H1 (cell line): Measurements from ENCODE around the gene SMAD7. TPM values are rescaled to one million over a fixed set of nuclear protein-coding genes. Genes with fewer than 3 reads are reported as not detected.

Experiments used
- CTCF ChIA-PET: fragments of 300-600 bp; sonication (Branson Sonifier 250); formaldehyde crosslinking; loops from one replicate; lab custom pipeline; 2021; ENCODE audit not compliant: partially characterized antibody; lab: Charles Lee
- POLR2A ChIA-PET: fragments of 300-600 bp; sonication (Branson Sonifier 250); formaldehyde crosslinking; loops from one replicate; lab custom pipeline; 2021; ENCODE audit warnings: inconsistent platforms; ENCODE audit not compliant: partially characterized antibody; lab: Charles Lee
- DNase-seq, 2 experiments: peaks; one replicate each; pipeline versions ENCODE4 v3.0.0 to v3.0.0-alpha.2; 2010 to 2022; ENCODE audit warnings: low spot score in 2 of 2, low read depth in 1 of 2, mixed read lengths in 1 of 2
- FAIRE-seq: peaks from 2 replicates; lab custom pipeline; 2011; peaks lifted over from hg19 to GRCh38; lab: Jason Lieb, UNC
- H2AFZ ChIP-seq: 2 replicates; pipeline ENCODE4 v1.8.1; 2012; ENCODE audit warnings: low read length, inconsistent platforms
- H2AK5ac ChIP-seq: 2 replicates; pipeline ENCODE4 v1.6.1; 2013; ENCODE audit warnings: low read depth, low read length
- H2BK120ac ChIP-seq: replicated peaks from 2 replicates; pipeline ENCODE3; 2013; ENCODE audit warnings: low read depth, low read length, inconsistent platforms
- H2BK12ac ChIP-seq: 2 replicates; pipeline ENCODE4 v1.6.1; 2013; ENCODE audit warnings: low read depth, low read length
- H2BK15ac ChIP-seq: 2 replicates; pipeline ENCODE4 v1.6.1; 2013; ENCODE audit warnings: low read length
- H2BK20ac ChIP-seq: 2 replicates; pipeline ENCODE4 v1.6.1; 2013; ENCODE audit warnings: low read length
- H2BK5ac ChIP-seq: 2 replicates; pipeline ENCODE4 v1.6.1; 2013; ENCODE audit warnings: low read depth, low read length
- H3K14ac ChIP-seq: 2 replicates; pipeline ENCODE4 v1.6.1; 2013; ENCODE audit warnings: inconsistent platforms; ENCODE audit not compliant: insufficient read length
- H3K18ac ChIP-seq: 2 replicates; pipeline ENCODE4 v1.6.1; 2013; ENCODE audit warnings: low read length; ENCODE audit errors: extremely low read depth
- H3K23ac ChIP-seq: 2 replicates; pipeline ENCODE4 v1.6.1; 2013; ENCODE audit warnings: inconsistent platforms; ENCODE audit not compliant: insufficient read length
- H3K23me2 ChIP-seq: 2 replicates; pipeline ENCODE4 v1.6.1; 2013; ENCODE audit warnings: low read depth, low read length
- H3K27ac ChIP-seq: 2 replicates; pipeline ENCODE4 v1.6.1; 2011; ENCODE audit warnings: low read depth, low read length, inconsistent platforms
- H3K27me3 ChIP-seq, 4 experiments: replicated peaks in 1 of 4; 1 replicate in 1 of 4; 2 replicates in 3 of 4; pipeline versions ENCODE4 v1.6.1 to v1.8.1; 2011 to 2013; ENCODE audit warnings: low read length in 3 of 4, mild to moderate bottlenecking in 3 of 4, inconsistent platforms in 2 of 4, mixed read lengths in 2 of 4, moderate library complexity in 1 of 4; ENCODE audit not compliant: control insufficient read depth in 3 of 4, insufficient read depth in 3 of 4; ENCODE audit errors: extremely low read depth in 1 of 4
- H3K36me3 ChIP-seq, 4 experiments: 2 replicates each; pipeline versions ENCODE4 v1.6.1 to v1.8.1; 2011 to 2013; ENCODE audit warnings: mild to moderate bottlenecking in 4 of 4, low read length in 3 of 4, moderate library complexity in 2 of 4, control low read depth in 1 of 4, inconsistent platforms in 1 of 4; ENCODE audit not compliant: insufficient read depth in 4 of 4, control insufficient read depth in 2 of 4
- H3K4ac ChIP-seq: replicated peaks from 2 replicates; pipeline ENCODE3; 2013; ENCODE audit warnings: low read length, low read depth, mixed read lengths, inconsistent platforms; ENCODE audit not compliant: insufficient read length
- H3K4me1 ChIP-seq, 4 experiments: replicated peaks in 1 of 4; 1 replicate in 1 of 4; 2 replicates in 3 of 4; pipeline versions ENCODE4 v1.6.1 to v1.8.1; 2011 to 2013; ENCODE audit warnings: low read length in 3 of 4, inconsistent platforms in 2 of 4, mixed read lengths in 1 of 4; ENCODE audit not compliant: insufficient read depth in 4 of 4, control insufficient read depth in 3 of 4
- H3K4me2 ChIP-seq, 2 experiments: 2 replicates each; pipeline versions ENCODE4 v1.6.1 to v1.8.1; 2011 to 2013; ENCODE audit warnings: low read depth in 2 of 2, low read length in 2 of 2, control low read depth in 1 of 2, inconsistent platforms in 1 of 2, mild to moderate bottlenecking in 1 of 2; ENCODE audit not compliant: insufficient read depth in 1 of 2
- H3K4me3 ChIP-seq, 4 experiments: fragments of 200-600, 300-600 bp in 1 of 4; sonication (generic), shearing (Covaris generic), sonication (Bioruptor Twin) in 1 of 4; 2 replicates each; pipeline versions ENCODE4 v1.5.1 to v1.8.1; 2011 to 2016; ENCODE audit warnings: low read length in 4 of 4, low read depth in 3 of 4, control low read depth in 2 of 4, inconsistent platforms in 2 of 4, mild to moderate bottlenecking in 2 of 4, mixed read lengths in 1 of 4, moderate library complexity in 1 of 4; ENCODE audit not compliant: insufficient read depth in 2 of 4; ENCODE audit errors: extremely low read depth in 1 of 4
- H3K56ac ChIP-seq: replicated peaks from 2 replicates; pipeline ENCODE3; 2013; ENCODE audit warnings: low read depth, mild to moderate bottlenecking, mixed read lengths, low read length, inconsistent platforms; ENCODE audit not compliant: insufficient read length
- H3K79me1 ChIP-seq: 2 replicates; pipeline ENCODE4 v1.6.1; 2013; ENCODE audit warnings: low read depth, low read length, control low read depth
- H3K79me2 ChIP-seq, 2 experiments: 2 replicates each; pipeline versions ENCODE4 v1.6.1 to v1.8.1; 2012 to 2013; ENCODE audit warnings: low read length in 2 of 2, mild to moderate bottlenecking in 2 of 2, inconsistent platforms in 1 of 2; ENCODE audit not compliant: insufficient read depth in 2 of 2, control insufficient read depth in 1 of 2
- H3K9ac ChIP-seq, 4 experiments: replicated peaks in 1 of 4; 1 replicate in 1 of 4; 2 replicates in 3 of 4; pipeline versions ENCODE4 v1.6.1 to v1.8.1; 2011 to 2013; ENCODE audit warnings: low read depth in 3 of 4, low read length in 3 of 4, control low read depth in 2 of 4, mild to moderate bottlenecking in 2 of 4, moderate library complexity in 2 of 4, inconsistent platforms in 1 of 4; ENCODE audit errors: extremely low read depth in 1 of 4
- H3K9me3 ChIP-seq, 2 experiments: 2 replicates each; pipeline versions ENCODE4 v1.6.1 to v1.8.1; 2012 to 2013; ENCODE audit warnings: mild to moderate bottlenecking in 2 of 2, moderate library complexity in 2 of 2, control low read depth in 1 of 2, inconsistent platforms in 1 of 2, low read depth in 1 of 2, low read length in 1 of 2, mixed read lengths in 1 of 2; ENCODE audit not compliant: insufficient read depth in 2 of 2
- H4K20me1 ChIP-seq, 2 experiments: replicated peaks in 1 of 2; 2 replicates each; pipeline versions ENCODE3 to v1.8.1; 2011 to 2013; ENCODE audit warnings: inconsistent platforms in 2 of 2, low read length in 2 of 2, mild to moderate bottlenecking in 1 of 2; ENCODE audit not compliant: insufficient read depth in 2 of 2, control insufficient read depth in 1 of 2
- H4K5ac ChIP-seq: 2 replicates; pipeline ENCODE4 v1.6.1; 2013; ENCODE audit warnings: low read length, low read depth, mixed read lengths, inconsistent platforms; ENCODE audit not compliant: insufficient read length
- H4K8ac ChIP-seq: 2 replicates; pipeline ENCODE4 v1.8.0; 2013; ENCODE audit warnings: mild to moderate bottlenecking, moderate library complexity, low read length, inconsistent platforms; ENCODE audit not compliant: insufficient read depth; ENCODE audit errors: extremely low read depth
- H4K91ac ChIP-seq: replicated peaks from 2 replicates; pipeline ENCODE3; 2013; ENCODE audit warnings: low read length, mixed read lengths, inconsistent platforms; ENCODE audit not compliant: insufficient read length
- ASH2L ChIP-seq: fragments of 200-600, 300-600 bp; sonication (generic); IDR thresholded peaks from one replicate; pipeline ENCODE4 v1.7.1; 2017; ENCODE audit warnings: low read length
- BRCA1 ChIP-seq: IDR thresholded peaks from 2 replicates; pipeline ENCODE4 v1.6.1; 2012; ENCODE audit warnings: low read depth, low read length, improper control_type of control experiment
- CBX5 ChIP-seq: fragments of 300-800, 300-1000 bp; sonication (generic); IDR thresholded peaks from 2 replicates; pipeline ENCODE4 v1.7.1; 2016; ENCODE audit warnings: antibody characterized with exemption, low read length, low read depth
- CTBP2 ChIP-seq: IDR thresholded peaks from 2 replicates; pipeline ENCODE4 v1.7.0; 2011; ENCODE audit warnings: borderline replicate concordance, mild to moderate bottlenecking, moderate library complexity, mixed read lengths, low read length; ENCODE audit not compliant: insufficient read depth, insufficient read length
- EZH2 ChIP-seq: fragments of 200-600 bp; sonication (generic); IDR thresholded peaks from 2 replicates; pipeline ENCODE4 v1.7.1; 2012; ENCODE audit warnings: low read depth, mild to moderate bottlenecking, moderate library complexity, low read length, inconsistent platforms; ENCODE audit not compliant: severe bottlenecking
- GABPA ChIP-seq: IDR thresholded peaks from 2 replicates; pipeline ENCODE4 v1.6.1; 2011; ENCODE audit warnings: mild to moderate bottlenecking, low read length, moderate library complexity, borderline replicate concordance; ENCODE audit not compliant: insufficient read depth
- POLR2AphosphoS5 ChIP-seq: IDR thresholded peaks from 2 replicates; pipeline ENCODE4 v1.6.1; 2011; ENCODE audit warnings: low read depth, low read length
- RFX5 ChIP-seq: IDR thresholded peaks from 2 replicates; pipeline ENCODE4 v1.6.1; 2011; ENCODE audit warnings: low read depth, low read length, improper control_type of control experiment, borderline replicate concordance
- SAP30 ChIP-seq: fragments of 300-600 bp; sonication (generic); IDR thresholded peaks from 2 replicates; pipeline ENCODE4 v1.7.1; 2012; ENCODE audit warnings: low read length, moderate library complexity, mild to moderate bottlenecking, inconsistent platforms; ENCODE audit not compliant: insufficient read depth, insufficient replicate concordance
- SIRT6 ChIP-seq: IDR thresholded peaks from one replicate; pipeline ENCODE4 v1.7.1; 2012; ENCODE audit warnings: low read length, inconsistent platforms
- TAF1 ChIP-seq: IDR thresholded peaks from 2 replicates; pipeline ENCODE4 v1.6.1; 2011; ENCODE audit warnings: mild to moderate bottlenecking, low read depth, low read length
- TEAD4 ChIP-seq: IDR thresholded peaks from 2 replicates; pipeline ENCODE4 v1.6.1; 2012; ENCODE audit warnings: low read depth, low read length, inconsistent platforms, mixed read lengths
- WGBS, 2 experiments: shearing (Covaris generic) in 1 of 2; methylation state at CpG; one replicate each; pipeline versions ENCODE4 v1.1.6 to v1.1.7; 2013 to 2015; ENCODE audit warnings: low lambda C conversion rate in 2 of 2, mixed read lengths in 2 of 2, inconsistent platforms in 1 of 2, low coverage in 1 of 2, missing lambda C conversion rate in 1 of 2; ENCODE audit not compliant: insufficient replicate concordance in 2 of 2, insufficient coverage in 1 of 2, insufficient read length in 1 of 2; ENCODE audit errors: extremely low coverage in 1 of 2, missing lambda C conversion rate in 1 of 2; 5-methylcytosine and 5-hydroxymethylcytosine counted together
- polyA plus RNA-seq, 7 experiments: library from polyadenylated mRNA; depleted of rRNA in 3 of 7; stranded (reverse) in 5 of 7; unstranded in 2 of 7; fragments of >200 nt in 5 of 7; fragments of 200-250 nt in 2 of 7; gene quantifications; 1 replicate in 5 of 7; 2 replicates in 1 of 7; 4 replicates in 1 of 7; pipeline versions ENCODE4 v1.2.1 to v1.2.3, GENCODE V29; 2011 to 2013; ENCODE audit warnings: missing spikeins in 2 of 7, mixed read lengths in 2 of 7
- total RNA-seq: library from RNA; stranded (reverse); fragmentation: NEBNext Ultra II Directional; extraction: Animal tissue kit (Norgen Biotek cat#: 25700); gene quantifications from 2 replicates; pipeline ENCODE4 v1.2.1, GENCODE V29; 2021

SMAD7 gene
- total and polyA plus RNA-seq, 2 of the 8 experiments (the other 6 are each of a cell fraction or from before 2014, with no cell fraction given): 6.5 to 15.5 TPM

GRCh38 chr18:48884306-48884705, 66.5 kb downstream of the SMAD7 start:
- H3K4ac ChIP-seq: no peak overlapping the region
- H3K9ac ChIP-seq: no peak overlapping the region
- no peaks in the 10 kb centered on the region for H3K9me3 ChIP-seq
- no peaks in the 10 kb centered on the region for H4K20me1 ChIP-seq
- no peak overlapping the region for H2AFZ ChIP-seq
- no peak overlapping the region for H2BK20ac ChIP-seq
- H2BK12ac ChIP-seq: no peak overlapping the region
- H3K4me3 ChIP-seq: no peak overlapping the region
- no peak overlapping the region for H3K56ac ChIP-seq
- no peak overlapping the region for H3K14ac ChIP-seq
- no peak overlapping the region for H3K23ac ChIP-seq
- H3K4me2 ChIP-seq: no peak overlapping the region
- H3K18ac ChIP-seq: no peak overlapping the region
- no peak overlapping the region for H3K27ac ChIP-seq
- CTCF ChIA-PET: interaction anchor here (1.1 to 1.2 kb wide), 2 partner anchors 13 to 107 kb away, joined by 3 read pairs; no protein-coding TSS in a partner anchor
- H3K27me3 ChIP-seq: 0 out of 7 replicates have a peak, but pooled peaks cover 0 to 4% (median 0%) of the 10 kb centered on the region in 4 experiments
- H3K4me1 ChIP-seq: peaks cover 0 to 12% (median 6%) of the 10 kb centered on the region in 4 experiments; a peak in 6 of 7 replicates
- TF ChIP-seq TEAD4 (no peak), BRCA1 (no peak), CTBP2 (no peak), POLR2AphosphoS5 (no peak), RFX5 (no peak), EZH2 (no peak), SIRT6 (no peak), CBX5 (no peak), SAP30 (no peak), ASH2L (no peak), TAF1 (no peak), GABPA (no peak)
- TF ChIP-seq, all 59 proteins: peak for 0
- DNase-seq (no peak), FAIRE-seq (no peak)
- no peaks in the 10 kb centered on the region for H3K36me3 ChIP-seq
- no peak overlapping the region for H4K91ac ChIP-seq
- POLR2A ChIA-PET: no interaction called here
- H2AK5ac ChIP-seq: no peak overlapping the region
- H3K23me2 ChIP-seq: no peaks in the 10 kb centered on the region
- H4K5ac ChIP-seq: no peak overlapping the region
- H3K79me2 ChIP-seq: no peaks in the 10 kb centered on the region
- H4K8ac ChIP-seq: no peak overlapping the region
- no peaks in the 10 kb centered on the region for H3K79me1 ChIP-seq
- no peak overlapping the region for H2BK5ac ChIP-seq
- H2BK120ac ChIP-seq: no peak overlapping the region
- whole genome bisulfite sequencing, 2 experiments: 96% methylated on average over 4 of the region's 4 CpGs; no CpG with 5 or more reads in 1 of the 2 experiments
- no peak overlapping the region for H2BK15ac ChIP-seq
